B cell (primary cell): ENCODE data around the gene DDX28. TPM values are rescaled to one million over a fixed set of nuclear protein-coding genes. Genes with fewer than 3 reads are reported as not detected.

Experiments used
- ATAC-seq: fragments of 200-7000 bp; cut with Tn5 transposase; one replicate; pipeline ENCODE4 v1.10.0; 2021; ENCODE audit warnings: low read depth, mild to moderate bottlenecking, moderate number of reproducible peaks, moderate library complexity
- CTCF ChIA-PET: fragments of 350-600 bp; sonication (Branson Sonifier 250); formaldehyde crosslinking; loops from one replicate; lab custom pipeline; 2021; ENCODE audit warnings: antibody characterized with exemption, inconsistent platforms; lab: Charles Lee
- POLR2A ChIA-PET: fragments of 350-600 bp; sonication (Branson Sonifier 250); formaldehyde crosslinking; loops from one replicate; lab custom pipeline; 2021; ENCODE audit warnings: antibody characterized with exemption; lab: Charles Lee
- DNase-seq: peaks from one replicate; pipeline ENCODE4 v3.0.0; 2013
- H2AFZ ChIP-seq: 2 replicates; pipeline ENCODE4 v1.6.1; 2012; ENCODE audit warnings: mild to moderate bottlenecking, low read depth, low read length; ENCODE audit not compliant: insufficient read depth, poor library complexity, severe bottlenecking
- H3K27ac ChIP-seq, 2 donors: 1 replicate in 1 of 2; 2 replicates in 1 of 2; pipeline ENCODE4 v1.5.1; 2012 to 2013; ENCODE audit warnings: low read length in 2 of 2, mild to moderate bottlenecking in 2 of 2, moderate library complexity in 1 of 2
- H3K27me3 ChIP-seq, 4 experiments: fragments of 200-600 bp in 1 of 4; sonication (generic) in 1 of 4; replicated peaks in 1 of 4; 1 replicate in 2 of 4; 2 replicates in 2 of 4; pipeline versions ENCODE4 v1.6.1 to v1.7.0; 2013 to 2016; ENCODE audit warnings: low read length in 3 of 4, mild to moderate bottlenecking in 2 of 4, mixed read lengths in 1 of 4, moderate library complexity in 1 of 4; ENCODE audit not compliant: insufficient read depth in 4 of 4, control insufficient read depth in 3 of 4; ENCODE audit errors: control extremely low read depth in 1 of 4
- H3K36me3 ChIP-seq, 2 experiments: replicated peaks in 1 of 2; 1 replicate in 1 of 2; 2 replicates in 1 of 2; pipeline versions ENCODE4 v1.6.1 to v1.7.1; 2013; ENCODE audit warnings: low read length in 1 of 2; ENCODE audit not compliant: insufficient read depth in 2 of 2, control insufficient read depth in 1 of 2; ENCODE audit errors: control extremely low read depth in 1 of 2, extremely low read depth in 1 of 2
- H3K4me1 ChIP-seq, 2 donors: fragments of 200-600 bp in 1 of 2; sonication (generic) in 1 of 2; 1 replicate in 1 of 2; 2 replicates in 1 of 2; pipeline versions ENCODE4 v1.5.1 to v1.6.1; 2013 to 2017; ENCODE audit warnings: low read length in 2 of 2; ENCODE audit not compliant: control insufficient read depth in 2 of 2, insufficient read depth in 2 of 2
- H3K4me2 ChIP-seq: replicated peaks from 2 replicates; pipeline ENCODE3; 2012; ENCODE audit warnings: mild to moderate bottlenecking, low read depth, low read length; ENCODE audit not compliant: poor library complexity, severe bottlenecking
- H3K4me3 ChIP-seq, 5 experiments: fragments of 200-600 bp in 1 of 5; sonication (generic) in 1 of 5; 1 replicate in 3 of 5; 2 replicates in 2 of 5; pipeline versions ENCODE4 v1.5.1 to v1.7.0; 2011 to 2016; ENCODE audit warnings: low read length in 4 of 5, mild to moderate bottlenecking in 4 of 5, low read depth in 2 of 5, control low read depth in 1 of 5, moderate library complexity in 1 of 5; ENCODE audit not compliant: insufficient read depth in 1 of 5; ENCODE audit errors: control extremely low read depth in 1 of 5, extremely low read depth in 1 of 5
- H3K79me2 ChIP-seq: fragments of 200-600 bp; sonication (generic); one replicate; pipeline ENCODE4 v1.6.0; 2016; ENCODE audit warnings: low read length; ENCODE audit not compliant: control insufficient read depth, insufficient read depth
- H3K9ac ChIP-seq: fragments of 200-600 bp; sonication (generic); 2 replicates; pipeline ENCODE4 v1.6.1; 2017; ENCODE audit warnings: mild to moderate bottlenecking, low read length, moderate library complexity
- H3K9me3 ChIP-seq, 3 donors: one replicate each; pipeline versions ENCODE4 v1.6.1 to v1.7.1; 2013; ENCODE audit warnings: low read length in 2 of 3; ENCODE audit not compliant: control insufficient read depth in 2 of 3, insufficient read depth in 1 of 3; ENCODE audit errors: control extremely low read depth in 1 of 3
- H4K20me1 ChIP-seq: 2 replicates; pipeline ENCODE4 v1.6.0; 2012; ENCODE audit warnings: mild to moderate bottlenecking, low read length; ENCODE audit not compliant: insufficient read depth, control insufficient read depth, poor library complexity, severe bottlenecking
- H3K27ac Mint-ChIP-seq: one replicate; pipeline ENCODE4 v1.8.0; 2021; ENCODE audit warnings: mixed read lengths
- H3K27me3 Mint-ChIP-seq: one replicate; pipeline ENCODE4 v1.8.0; 2021; ENCODE audit warnings: mixed read lengths
- H3K4me1 Mint-ChIP-seq: one replicate; pipeline ENCODE4 v1.8.0; 2021; ENCODE audit warnings: mixed read lengths
- H3K4me3 Mint-ChIP-seq: one replicate; pipeline ENCODE4 v1.8.0; 2021; ENCODE audit warnings: mixed read lengths
- H3K9me3 Mint-ChIP-seq: one replicate; pipeline ENCODE4 v1.8.0; 2022; ENCODE audit warnings: mixed read lengths; ENCODE audit not compliant: insufficient read depth
- CTCF ChIP-seq: fragments of 200-600 bp; IDR thresholded peaks from one replicate; pipeline ENCODE4 v1.8.0; 2022; ENCODE audit warnings: antibody characterized with exemption, mild to moderate bottlenecking
- EZH2 ChIP-seq: IDR thresholded peaks from 2 replicates; pipeline ENCODE4 v1.6.1; 2012; ENCODE audit warnings: borderline replicate concordance, low read depth, mild to moderate bottlenecking, moderate library complexity, low read length; ENCODE audit not compliant: insufficient read depth, poor library complexity, severe bottlenecking
- WGBS: methylation state at CpG from one replicate; pipeline ENCODE4 v1.1.5; 2013; ENCODE audit warnings: missing lambda C conversion rate; ENCODE audit not compliant: insufficient coverage; 5-methylcytosine and 5-hydroxymethylcytosine counted together
- intact Hi-C: fragments of 100-400 bp; cut with micrococcal nuclease; formaldehyde crosslinking; loops from one replicate; pipeline ENCODE4 v1.10.0; 2022
- polyA plus RNA-seq: library from polyadenylated mRNA; depleted of rRNA; stranded (reverse); fragments of >200 nt; gene quantifications from 2 replicates; pipeline ENCODE4 v1.2.3, GENCODE V29; 2012
- total RNA-seq, 2 donors: library from RNA; stranded (reverse); fragments of 120-200 nt in 1 of 2; gene quantifications; 1 replicate in 1 of 2; 2 replicates in 1 of 2; pipeline versions ENCODE4 v1.2.3 to v1.2.4, GENCODE V29; 2013 to 2022

DDX28 gene
- total and polyA plus RNA-seq, 2 donors (not counting 1 experiment from before 2014, with no cell fraction given) = 8.0 to 20.2 TPM

GRCh38 chr16:68065716-68066305 lies 42.8 kb upstream of the DDX28 start:
- H3K27me3 Mint-ChIP-seq = no peaks in the 10 kb centered on the region
- H3K9me3 Mint-ChIP-seq = no peaks in the 10 kb centered on the region
- peaks cover 27% of the 10 kb centered on the region for H3K79me2 ChIP-seq
- H3K4me3 ChIP-seq = no peak overlapping the region
- peaks cover 32% of the 10 kb centered on the region for H3K4me1 Mint-ChIP-seq
- POLR2A ChIA-PET = interaction anchor here (0.7 to 2.0 kb wide), 4 partner anchors 18 to 193 kb away, joined by 3 to 6 read pairs (median 6); partner anchors contain the start of genes DUS2 and EDC4
- no peak overlapping the region for H3K4me2 ChIP-seq
- no peak overlapping the region for H2AFZ ChIP-seq
- ATAC-seq (no peak), DNase-seq (no peak)
- TF ChIP-seq EZH2 = no peak
- TF ChIP-seq CTCF = no peak
- no peak overlapping the region for H3K27ac Mint-ChIP-seq
- peaks cover 12 to 66% of the 10 kb centered on the region in 2 experiments for H3K36me3 ChIP-seq
- H3K4me1 ChIP-seq = peaks cover 18 to 31% of the 10 kb centered on the region in 2 donors
- peaks cover 47% of the 10 kb centered on the region for H4K20me1 ChIP-seq
- H3K4me3 Mint-ChIP-seq = no peak overlapping the region
- no peak overlapping the region for H3K9ac ChIP-seq
- H3K27ac ChIP-seq = no peak overlapping the region
- H3K27me3 ChIP-seq = no peaks in the 10 kb centered on the region
- intact Hi-C loops = no loop called here
- CTCF ChIA-PET = interaction anchor here (0.6 to 14.0 kb wide), 17 partner anchors 10 to 393 kb away, joined by 3 to 242 read pairs (median 8); partner anchors contain the start of genes NFATC3, NRN1L and PSMB10
- no CpG with 5 or more reads among the region's 6 CpGs for WGBS
- H3K9me3 ChIP-seq = no peaks in the 10 kb centered on the region

- no peak overlapping the region for H3K27ac ChIP-seq
- no peaks in the 10 kb centered on the region for H3K27me3 ChIP-seq
- H3K4me3 Mint-ChIP-seq = no peak overlapping the region
- H4K20me1 ChIP-seq = peaks cover 42% of the 10 kb centered on the region
- peak; percentile 93 for ATAC-seq
- TF ChIP-seq CTCF (peak; percentile 90), EZH2 (no peak)
- peak overlapping the region; percentile 33 for H3K27ac Mint-ChIP-seq
- H3K9me3 ChIP-seq = no peaks in the 10 kb centered on the region
- POLR2A ChIA-PET = interaction anchor here (0.7 to 2.0 kb wide), 4 partner anchors 19 to 192 kb away, joined by 3 to 6 read pairs (median 6); partner anchors contain the start of genes DUS2 and EDC4
- H3K4me3 ChIP-seq = no peak overlapping the region
- intact Hi-C loops = loop anchor here (1.0 kb wide), 4 partner anchors 164 to 393 kb away; no protein-coding TSS in a partner anchor
- peak; percentile 74 for DNase-seq
- CTCF ChIA-PET = interaction anchor here (0.6 to 14.0 kb wide), 18 partner anchors 10 to 392 kb away, joined by 3 to 242 read pairs (median 6); partner anchors contain the start of genes NFATC3, NRN1L and PSMB10
- no peaks in the 10 kb centered on the region for H3K27me3 Mint-ChIP-seq
- peaks cover 23% of the 10 kb centered on the region for H3K4me1 Mint-ChIP-seq
- peak overlapping the region; percentile 10 for H3K4me2 ChIP-seq
- peaks cover 9 to 22% of the 10 kb centered on the region in 2 donors for H3K4me1 ChIP-seq
- peaks cover 24% of the 10 kb centered on the region for H3K79me2 ChIP-seq
- 13% methylated on average over 1 of the region's 2 CpGs for WGBS
- no peak overlapping the region for H2AFZ ChIP-seq
- peaks cover 16 to 60% of the 10 kb centered on the region in 2 experiments for H3K36me3 ChIP-seq
- no peak overlapping the region for H3K9ac ChIP-seq
- no peaks in the 10 kb centered on the region for H3K9me3 Mint-ChIP-seq
Observed at GRCh38 chr16:68064791-68065365, 41.8 kb upstream of the DDX28 start.
